ENCODE data around the gene COA3.
A peak's percentile ranks its signal among the peaks of the same experiment; 100 is the strongest.

COA3 gene

GRCh38 chr17:42832213-42832933 is 33.9 kb upstream of the COA3 start:
- peaks cover 4% of the 10 kb centered on the region for H3K4me1 ChIP-seq
- H3K4me3 ChIP-seq (ENCODE audit: low read depth, low read length), result peak overlapping the region; percentile 73
- H3K79me2 ChIP-seq, result peaks cover 8% of the 10 kb centered on the region
- no peak for TF ChIP-seq CTCF (IDR thresholded peaks at IDR 0.05)
- H3K9ac ChIP-seq, result peak overlapping the region; percentile 40
- peak overlapping the region; percentile 74 for H3K4me2 ChIP-seq (ENCODE audit: low read length)
- H2AFZ ChIP-seq, result peak overlapping the region; percentile 96
- H3K9me3 ChIP-seq (ENCODE audit: control insufficient read depth, low read length), result no peaks in the 10 kb centered on the region
- H3K36me3 ChIP-seq (ENCODE audit: control insufficient read depth, insufficient read depth, low read length), result no peaks in the 10 kb centered on the region
- no peaks in the 10 kb centered on the region for H3K27me3 ChIP-seq (ENCODE audit: control insufficient read depth, insufficient read depth, low read length)
- peak overlapping the region; percentile 71 for H3K27ac ChIP-seq

- Histone ChIP-seq H2AFZ (no peak overlapping the region), H3K27ac (no peak overlapping the region), H3K27me3 (ENCODE audit: control insufficient read depth, insufficient read depth, low read length) (no peaks in the 10 kb centered on the region), H3K79me2 (peaks cover 8% of the 10 kb centered on the region), H3K4me2 (ENCODE audit: low read length) (no peak overlapping the region), H3K36me3 (ENCODE audit: control insufficient read depth, insufficient read depth, low read length) (no peaks in the 10 kb centered on the region), H3K4me1 (peaks cover 4% of the 10 kb centered on the region), H3K4me3 (ENCODE audit: low read depth, low read length) (no peak overlapping the region), H3K9ac (no peak overlapping the region), H3K9me3 (ENCODE audit: control insufficient read depth, low read length) (no peaks in the 10 kb centered on the region)
- TF ChIP-seq CTCF (IDR thresholded peaks at IDR 0.05), result no peak
Observed at GRCh38 chr17:42830971-42831370, 32.5 kb upstream of the COA3 start.

GRCh38 chr17:42827472-42827871 is 29.0 kb upstream of the COA3 start:
- no peaks in the 10 kb centered on the region for H3K27me3 ChIP-seq (ENCODE audit: control insufficient read depth, insufficient read depth, low read length)
- TF ChIP-seq CTCF (IDR thresholded peaks at IDR 0.05), result no peak
- peaks cover 8% of the 10 kb centered on the region for H3K79me2 ChIP-seq
- no peaks in the 10 kb centered on the region for H3K9me3 ChIP-seq (ENCODE audit: control insufficient read depth, low read length)
- no peak overlapping the region for H3K4me3 ChIP-seq (ENCODE audit: low read depth, low read length)
- no peak overlapping the region for H3K9ac ChIP-seq
- H2AFZ ChIP-seq, result no peak overlapping the region
- H3K27ac ChIP-seq, result no peak overlapping the region
- H3K36me3 ChIP-seq (ENCODE audit: control insufficient read depth, insufficient read depth, low read length), result no peaks in the 10 kb centered on the region
- no peak overlapping the region for H3K4me2 ChIP-seq (ENCODE audit: low read length)
- H3K4me1 ChIP-seq, result peaks cover 4% of the 10 kb centered on the region

GRCh38 chr17:42821176-42821575 is 22.7 kb upstream of the COA3 start:
- H3K9ac ChIP-seq, result no peak overlapping the region
- H2AFZ ChIP-seq, result no peak overlapping the region
- no peak for TF ChIP-seq CTCF (IDR thresholded peaks at IDR 0.05)
- no peaks in the 10 kb centered on the region for H3K36me3 ChIP-seq (ENCODE audit: control insufficient read depth, insufficient read depth, low read length)
- no peaks in the 10 kb centered on the region for H3K9me3 ChIP-seq (ENCODE audit: control insufficient read depth, low read length)
- no peak overlapping the region for H3K4me3 ChIP-seq (ENCODE audit: low read depth, low read length)
- no peaks in the 10 kb centered on the region for H3K27me3 ChIP-seq (ENCODE audit: control insufficient read depth, insufficient read depth, low read length)
- no peaks in the 10 kb centered on the region for H3K4me1 ChIP-seq
- no peak overlapping the region for H3K4me2 ChIP-seq (ENCODE audit: low read length)
- no peak overlapping the region for H3K27ac ChIP-seq
- peaks cover 8% of the 10 kb centered on the region for H3K79me2 ChIP-seq

GRCh38 chr17:42819939-42820535 is 21.5 kb upstream of the COA3 start:
- H2AFZ ChIP-seq, result no peak overlapping the region
- no peak overlapping the region for H3K4me3 ChIP-seq (ENCODE audit: low read depth, low read length)
- H3K9me3 ChIP-seq (ENCODE audit: control insufficient read depth, low read length), result no peaks in the 10 kb centered on the region
- H3K36me3 ChIP-seq (ENCODE audit: control insufficient read depth, insufficient read depth, low read length), result no peaks in the 10 kb centered on the region
- no peaks in the 10 kb centered on the region for H3K27me3 ChIP-seq (ENCODE audit: control insufficient read depth, insufficient read depth, low read length)
- H3K4me2 ChIP-seq (ENCODE audit: low read length), result no peak overlapping the region
- TF ChIP-seq CTCF (IDR thresholded peaks at IDR 0.05), result peak; percentile 40
- H3K4me1 ChIP-seq, result no peaks in the 10 kb centered on the region
- H3K27ac ChIP-seq, result no peak overlapping the region
- peaks cover 8% of the 10 kb centered on the region for H3K79me2 ChIP-seq
- no peak overlapping the region for H3K9ac ChIP-seq
